Karpas-422 (cell line): ENCODE measurements around the gene DDX19B. TPM values are rescaled to one million over a fixed set of nuclear protein-coding genes. Genes with fewer than 3 reads are reported as not detected.
A peak's percentile ranks its signal among the peaks of the same experiment; 100 is the strongest.

Source experiments
- DNase-seq: peaks from one replicate; pipeline ENCODE4 v3.0.0-alpha.2; 2015
- H2AFZ ChIP-seq: fragments of 200-600 bp; sonication (generic); 2 replicates; pipeline ENCODE4 v1.6.1; 2014; ENCODE audit warnings: antibody characterized with exemption, low read length, mixed read lengths
- H3K27ac ChIP-seq: fragments of 200-600 bp; sonication (generic); 2 replicates; pipeline ENCODE4 v1.5.1; 2014; ENCODE audit warnings: mild to moderate bottlenecking, low read length, moderate library complexity
- H3K27me3 ChIP-seq: fragments of 200-600 bp; sonication (generic); 2 replicates; pipeline ENCODE4 v1.6.1; 2014; ENCODE audit warnings: low read length, mixed read lengths
- H3K36me3 ChIP-seq: fragments of 200-600 bp; sonication (generic); 2 replicates; pipeline ENCODE4 v1.6.1; 2014; ENCODE audit warnings: low read length, mixed read lengths; ENCODE audit not compliant: insufficient read depth
- H3K4me1 ChIP-seq: fragments of 200-600 bp; sonication (generic); 2 replicates; pipeline ENCODE4 v1.6.1; 2014; ENCODE audit warnings: mild to moderate bottlenecking, low read length, mixed read lengths
- H3K4me2 ChIP-seq: fragments of 200-600 bp; sonication (generic); 2 replicates; pipeline ENCODE4 v1.6.1; 2014; ENCODE audit warnings: low read length, low read depth, mild to moderate bottlenecking; ENCODE audit not compliant: poor library complexity, severe bottlenecking
- H3K4me3 ChIP-seq: fragments of 200-600 bp; sonication (generic); 2 replicates; pipeline ENCODE4 v1.5.1; 2014; ENCODE audit warnings: mild to moderate bottlenecking, antibody characterized with exemption, low read length, mixed read lengths
- H3K79me2 ChIP-seq: fragments of 200-600 bp; sonication (generic); 2 replicates; pipeline ENCODE4 v1.6.1; 2014; ENCODE audit warnings: mild to moderate bottlenecking, low read length, mixed read lengths
- H3K9ac ChIP-seq: fragments of 200-600 bp; sonication (generic); 2 replicates; pipeline ENCODE4 v1.6.0; 2014; ENCODE audit warnings: low read length
- H3K9me2 ChIP-seq: fragments of 200-600 bp; sonication (generic), shearing (Covaris generic); replicated peaks from 2 replicates; pipeline ENCODE4 v1.6.0; 2014; ENCODE audit warnings: mild to moderate bottlenecking, low read length, moderate library complexity; ENCODE audit not compliant: insufficient read depth
- H3K9me3 ChIP-seq: fragments of 300-700, 200-600 bp; sonication (generic); 2 replicates; pipeline ENCODE4 v1.6.1; 2014; ENCODE audit warnings: low read length, mixed read lengths
- H4K20me1 ChIP-seq: fragments of 200-600 bp; sonication (generic); 2 replicates; pipeline ENCODE4 v1.6.1; 2014; ENCODE audit warnings: mild to moderate bottlenecking, antibody characterized with exemption, low read length, low read depth; ENCODE audit not compliant: insufficient read depth
- total RNA-seq: library from RNA; depleted of rRNA; stranded (reverse); fragments of >200 nt; shearing (Covaris generic); gene quantifications from 2 replicates; pipeline ENCODE4 v1.2.3, GENCODE V29; 2014; ENCODE audit warnings: low replicate concordance

DDX19B gene
- total RNA-seq, 1 experiment from 2014 or later: 63.7 TPM

GRCh38 chr16:70374213-70374612, 75.2 kb downstream of the DDX19B start:
- Histone ChIP-seq H3K9ac (no peak overlapping the region), H3K27ac (no peak overlapping the region), H3K4me3 (no peak overlapping the region), H4K20me1 (peaks cover 5% of the 10 kb centered on the region), H2AFZ (no peak overlapping the region), H3K4me1 (peaks cover 3% of the 10 kb centered on the region), H3K9me2 (no peaks in the 10 kb centered on the region), H3K79me2 (peaks cover 3% of the 10 kb centered on the region), H3K9me3 (no peaks in the 10 kb centered on the region), H3K27me3 (no peaks in the 10 kb centered on the region), H3K4me2 (no peak overlapping the region), H3K36me3 (peaks cover 25% of the 10 kb centered on the region)
- no peak for DNase-seq

- H3K4me3 ChIP-seq: no peak overlapping the region
- no peak overlapping the region for H3K4me2 ChIP-seq
- H3K9ac ChIP-seq: no peak overlapping the region
- no peaks in the 10 kb centered on the region for H3K27me3 ChIP-seq
- DNase-seq: no peak
- no peak overlapping the region for H2AFZ ChIP-seq
- H3K27ac ChIP-seq: no peak overlapping the region
- no peaks in the 10 kb centered on the region for H3K9me2 ChIP-seq
- H4K20me1 ChIP-seq: peaks cover 5% of the 10 kb centered on the region
- H3K36me3 ChIP-seq: peaks cover 27% of the 10 kb centered on the region
- no peaks in the 10 kb centered on the region for H3K9me3 ChIP-seq
- H3K79me2 ChIP-seq: peaks cover 20% of the 10 kb centered on the region
- peaks cover 15% of the 10 kb centered on the region for H3K4me1 ChIP-seq
Observed at GRCh38 chr16:70375636-70376611, 76.9 kb downstream of the DDX19B start.

DNA sequence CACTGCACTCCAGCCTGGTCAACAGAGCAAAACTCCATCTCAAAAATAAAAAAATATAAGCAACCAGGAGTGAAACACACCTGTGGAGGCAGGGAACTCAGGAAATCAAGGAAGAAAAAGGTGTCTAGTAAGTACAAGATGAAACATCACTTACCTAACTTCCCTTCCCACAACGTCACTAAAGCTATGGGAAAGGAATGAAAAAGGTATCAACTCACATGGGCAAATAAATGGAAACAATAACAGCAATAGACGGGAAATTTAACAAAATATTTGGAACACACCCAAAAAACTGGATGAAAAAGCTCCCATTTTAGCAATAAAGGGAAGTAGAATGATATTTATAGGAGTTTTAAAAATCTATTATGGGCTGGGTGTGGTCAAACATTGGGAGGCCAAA, 78.8 kb downstream of the DDX19B start:
- Histone ChIP-seq H3K27ac (no peak overlapping the region), H3K4me1 (peaks cover 25% of the 10 kb centered on the region), H3K9ac (no peak overlapping the region), H4K20me1 (peaks cover 5% of the 10 kb centered on the region), H2AFZ (no peak overlapping the region), H3K4me2 (no peak overlapping the region), H3K9me2 (no peaks in the 10 kb centered on the region), H3K36me3 (peaks cover 21% of the 10 kb centered on the region), H3K27me3 (no peaks in the 10 kb centered on the region), H3K79me2 (peaks cover 22% of the 10 kb centered on the region), H3K9me3 (no peaks in the 10 kb centered on the region), H3K4me3 (no peak overlapping the region)
- DNase-seq: no peak

DNA sequence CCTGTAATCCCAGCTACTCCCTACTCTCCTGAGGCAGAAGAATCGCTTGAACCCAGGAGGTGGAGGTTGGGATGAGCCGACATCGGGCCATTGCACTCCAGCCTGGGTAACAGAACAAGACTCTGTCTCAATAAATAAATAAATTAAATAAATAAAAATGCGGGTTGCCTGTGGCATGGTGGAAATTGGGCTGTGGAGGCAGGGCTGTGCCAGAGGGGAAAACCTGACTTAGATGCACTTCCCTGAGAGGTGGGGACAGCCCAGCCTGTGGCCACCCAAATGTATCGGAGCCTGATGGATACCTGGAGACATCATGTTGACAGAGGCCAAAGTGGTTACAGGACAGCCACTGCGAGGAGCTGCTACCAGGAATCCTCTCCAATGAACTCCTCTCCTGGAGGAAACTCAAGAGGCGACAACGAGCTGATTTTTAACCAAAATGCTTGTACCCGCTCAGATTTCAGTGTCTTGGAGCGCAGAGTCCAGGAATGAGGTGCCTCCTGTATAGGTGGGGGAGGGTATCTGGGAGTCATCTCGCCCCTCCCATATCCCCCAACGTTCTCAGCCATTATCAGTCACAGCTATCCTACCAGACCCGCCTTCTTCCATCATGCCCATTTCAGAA, 80.0 kb downstream of the DDX19B start:
- Histone ChIP-seq H3K4me1 (peaks cover 22% of the 10 kb centered on the region), H3K79me2 (peaks cover 22% of the 10 kb centered on the region), H3K36me3 (peaks cover 12% of the 10 kb centered on the region), H3K27me3 (no peaks in the 10 kb centered on the region), H3K9ac (no peak overlapping the region), H3K9me3 (no peaks in the 10 kb centered on the region), H3K4me3 (no peak overlapping the region), H2AFZ (no peak overlapping the region), H3K4me2 (peak overlapping the region; percentile 83), H4K20me1 (no peaks in the 10 kb centered on the region), H3K9me2 (no peaks in the 10 kb centered on the region), H3K27ac (0 out of 2 replicates have a peak overlapping the region, but pooled peaks have one; percentile 90)
- no peak for DNase-seq

DNA sequence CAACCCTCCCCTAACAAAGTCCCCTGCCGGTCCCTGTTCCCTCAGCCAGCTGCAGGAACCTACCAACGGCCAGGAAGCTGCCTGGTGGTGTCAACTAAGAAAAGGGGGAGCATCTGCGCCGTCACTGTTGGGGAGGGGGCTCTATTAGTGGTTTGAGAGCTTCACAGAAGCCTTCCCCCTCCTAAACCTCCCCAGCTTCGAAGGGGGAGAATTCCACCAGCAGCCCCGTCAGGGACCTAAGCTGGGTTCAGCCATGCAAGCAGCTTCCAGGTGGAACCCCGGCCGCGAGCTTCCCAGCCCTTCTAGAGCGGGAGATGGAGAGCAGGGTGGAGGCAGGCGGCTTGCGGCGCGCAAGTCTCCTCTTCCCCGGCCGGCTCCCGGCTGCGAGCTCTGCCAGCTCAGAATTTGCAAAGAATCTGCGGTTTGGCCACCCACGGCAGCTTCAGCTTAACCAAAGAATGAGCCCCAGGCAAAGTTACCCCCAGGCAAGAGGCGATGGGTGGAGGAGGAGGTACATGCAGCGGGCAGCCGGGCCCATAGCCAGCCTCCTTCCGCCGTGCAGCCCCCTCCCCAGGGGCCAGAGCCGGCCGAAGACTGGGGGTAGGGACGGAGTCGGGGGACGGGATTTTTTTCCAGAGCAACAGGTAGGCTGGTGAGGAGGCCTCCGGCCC, 81.4 kb downstream of the DDX19B start:
- no peak overlapping the region for H2AFZ ChIP-seq
- peak; percentile 86 for DNase-seq

DNA sequence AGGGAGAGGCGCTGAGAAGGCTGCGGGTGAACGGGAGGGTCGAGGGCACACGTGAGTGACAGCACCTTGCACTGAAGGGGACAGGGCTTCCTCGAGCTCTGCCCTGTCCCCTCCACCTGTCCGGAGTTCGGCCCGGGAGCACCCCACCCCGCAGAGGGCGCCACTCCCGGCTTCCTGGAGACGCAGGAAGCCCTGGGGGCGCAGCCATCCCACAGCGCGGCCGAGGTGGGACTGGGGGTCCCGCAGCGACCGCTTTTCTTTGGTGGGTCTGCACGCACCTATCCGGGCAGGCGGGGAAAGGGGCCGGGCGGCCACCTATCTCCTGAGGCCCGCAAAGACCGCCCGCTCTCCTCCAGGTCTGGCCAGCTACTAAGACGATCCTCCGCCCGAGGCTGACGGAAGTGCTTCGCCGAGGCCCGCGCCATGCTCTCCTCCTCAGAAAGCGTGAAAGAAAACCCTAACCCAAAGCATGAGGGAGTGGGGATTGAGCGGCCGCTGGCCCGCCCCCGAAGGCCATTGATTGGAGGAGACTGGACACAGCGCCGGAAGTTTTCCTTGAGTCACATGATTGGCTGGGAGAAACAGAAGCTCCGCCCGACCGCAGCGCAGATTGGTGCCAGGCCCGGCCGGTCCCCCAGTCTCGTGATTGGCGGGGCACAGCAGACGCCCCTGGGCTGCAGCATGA, 82.1 kb downstream of the DDX19B start:
- Histone ChIP-seq H3K9ac (peak overlapping the region; percentile 95), H3K9me3 (no peaks in the 10 kb centered on the region), H3K27me3 (no peaks in the 10 kb centered on the region), H3K9me2 (no peaks in the 10 kb centered on the region), H3K36me3 (peaks cover 9% of the 10 kb centered on the region), H3K4me2 (peak overlapping the region; percentile 83), H3K4me3 (peak overlapping the region; percentile 91), H2AFZ (no peak overlapping the region), H3K27ac (peak overlapping the region; percentile 90), H4K20me1 (no peaks in the 10 kb centered on the region), H3K79me2 (peaks cover 22% of the 10 kb centered on the region), H3K4me1 (peaks cover 22% of the 10 kb centered on the region)
- peak; percentile 99 for DNase-seq

More for the DNA sequence above, 81.4 kb downstream of the DDX19B start:
- H3K27ac ChIP-seq: peak overlapping the region; percentile 90
- H3K9me3 ChIP-seq: no peaks in the 10 kb centered on the region
- H3K4me3 ChIP-seq: peak overlapping the region; percentile 91
- no peaks in the 10 kb centered on the region for H3K27me3 ChIP-seq
- no peaks in the 10 kb centered on the region for H4K20me1 ChIP-seq
- peak overlapping the region; percentile 83 for H3K4me2 ChIP-seq
- peaks cover 22% of the 10 kb centered on the region for H3K4me1 ChIP-seq
- peaks cover 22% of the 10 kb centered on the region for H3K79me2 ChIP-seq
- peaks cover 12% of the 10 kb centered on the region for H3K36me3 ChIP-seq
- peak overlapping the region; percentile 95 for H3K9ac ChIP-seq
- H3K9me2 ChIP-seq: no peaks in the 10 kb centered on the region

- H3K9me3 ChIP-seq: no peaks in the 10 kb centered on the region
- H3K79me2 ChIP-seq: peaks cover 22% of the 10 kb centered on the region
- H3K9ac ChIP-seq: peak overlapping the region; percentile 75
- H3K36me3 ChIP-seq: peaks cover 5% of the 10 kb centered on the region
- H3K4me1 ChIP-seq: peaks cover 22% of the 10 kb centered on the region
- H3K9me2 ChIP-seq: no peaks in the 10 kb centered on the region
- H3K27ac ChIP-seq: peak overlapping the region; percentile 59; the same call in 1 of the 2 replicates
- no peak for DNase-seq
- peak overlapping the region; percentile 91 for H3K4me3 ChIP-seq
- H3K4me2 ChIP-seq: peak overlapping the region; percentile 83
- H4K20me1 ChIP-seq: no peaks in the 10 kb centered on the region
- H3K27me3 ChIP-seq: no peaks in the 10 kb centered on the region
- peak overlapping the region; percentile 65; the same call in 1 of the 2 replicates for H2AFZ ChIP-seq
Observed at GRCh38 chr16:70381604-70382342, 82.8 kb downstream of the DDX19B start.
